Neural progenitor cell (in vitro differentiated cells): ENCODE results near the gene AKAP6. TPM values are rescaled to one million over a fixed set of nuclear protein-coding genes. Genes with fewer than 3 reads are reported as not detected.
A peak's percentile ranks its signal among the peaks of the same experiment; 100 is the strongest.

Experiments
- DNase-seq: peaks from one replicate; pipeline ENCODE4 v3.0.0-alpha.2; 2016; ENCODE audit warnings: low spot score
- H2AFZ ChIP-seq: fragments of 200-600 bp; sonication (generic); replicated peaks from 2 replicates; pipeline ENCODE4 v1.6.1; 2016; ENCODE audit warnings: antibody characterized with exemption
- H3F3A ChIP-seq: fragments of 200-600 bp; sonication (generic); 2 replicates; pipeline ENCODE4 v1.6.1; 2016; ENCODE audit warnings: antibody characterized with exemption, low read depth
- H3K27ac ChIP-seq: fragments of 200-600 bp; sonication (generic); 2 replicates; pipeline ENCODE4 v1.5.1; 2016; ENCODE audit warnings: mild to moderate bottlenecking
- H3K27me3 ChIP-seq: fragments of 200-600 bp; sonication (generic); 2 replicates; pipeline ENCODE4 v1.6.1; 2016; ENCODE audit warnings: mild to moderate bottlenecking, moderate library complexity
- H3K36me3 ChIP-seq: fragments of 200-600 bp; sonication (generic); 2 replicates; pipeline ENCODE4 v1.5.1; 2016
- H3K4me1 ChIP-seq: fragments of 200-600 bp; sonication (generic); 2 replicates; pipeline ENCODE4 v1.6.1; 2016; ENCODE audit warnings: mixed run types
- H3K4me2 ChIP-seq: fragments of 200-600 bp; sonication (generic); 2 replicates; pipeline ENCODE4 v1.6.1; 2016
- H3K4me3 ChIP-seq: fragments of 200-600 bp; sonication (generic); 2 replicates; pipeline ENCODE4 v1.5.1; 2016
- H3K79me2 ChIP-seq: fragments of 200-600 bp; sonication (generic); 2 replicates; pipeline ENCODE4 v1.6.1; 2016; ENCODE audit warnings: low read depth
- H3K9ac ChIP-seq: fragments of 200-600 bp; sonication (generic); 2 replicates; pipeline ENCODE4 v1.6.1; 2016
- H3K9me3 ChIP-seq: fragments of 200-600 bp; sonication (generic); 2 replicates; pipeline ENCODE4 v1.5.1; 2016; ENCODE audit warnings: low read depth
- H4K20me1 ChIP-seq: fragments of 200-600 bp; sonication (generic); 2 replicates; pipeline ENCODE4 v1.6.1; 2016; ENCODE audit warnings: low read depth
- H3K27ac Mint-ChIP-seq: 3 replicates; pipeline ENCODE4 v1.8.0; 2021; ENCODE audit warnings: mixed read lengths
- H3K27me3 Mint-ChIP-seq: 2 replicates; pipeline ENCODE4 v1.8.0; 2022; ENCODE audit warnings: low read depth, mild to moderate bottlenecking, inconsistent platforms, moderate library complexity, mixed read lengths; ENCODE audit not compliant: insufficient read depth
- H3K36me3 Mint-ChIP-seq: 3 replicates; pipeline ENCODE4 v1.8.0; 2021; ENCODE audit warnings: mixed read lengths
- H3K4me1 Mint-ChIP-seq: 3 replicates; pipeline ENCODE4 v1.8.0; 2021; ENCODE audit warnings: mixed read lengths
- H3K4me3 Mint-ChIP-seq: 3 replicates; pipeline ENCODE4 v1.8.0; 2021; ENCODE audit warnings: mild to moderate bottlenecking, moderate library complexity, mixed read lengths
- H3K9me3 Mint-ChIP-seq: 3 replicates; pipeline ENCODE4 v1.8.0; 2020; ENCODE audit warnings: mixed read lengths
- EZH2 ChIP-seq: fragments of 200-600 bp; sonication (generic); IDR thresholded peaks from 2 replicates; pipeline ENCODE4 v1.6.1; 2017; ENCODE audit warnings: antibody characterized with exemption, mild to moderate bottlenecking, moderate library complexity
- EZH2phosphoT487 ChIP-seq: fragments of 200-600 bp; sonication (generic); IDR thresholded peaks from 2 replicates; pipeline ENCODE4 v1.6.1; 2017; ENCODE audit warnings: antibody characterized with exemption
- total RNA-seq: library from RNA; depleted of rRNA; stranded (reverse); fragments of >200 nt; gene quantifications from 2 replicates; pipeline ENCODE4 v1.2.3, GENCODE V29; 2015; ENCODE audit warnings: low replicate concordance
- TF ChIP-seq, protein P1 (sequence below): fragments of 200-600 bp; sonication (generic); IDR thresholded peaks from 2 replicates; pipeline ENCODE4 v1.5.1; 2017; ENCODE audit warnings: antibody characterized with exemption, mild to moderate bottlenecking

AKAP6 gene
- total RNA-seq, 1 donor from 2014 or later, result 3.7 TPM

DNA sequence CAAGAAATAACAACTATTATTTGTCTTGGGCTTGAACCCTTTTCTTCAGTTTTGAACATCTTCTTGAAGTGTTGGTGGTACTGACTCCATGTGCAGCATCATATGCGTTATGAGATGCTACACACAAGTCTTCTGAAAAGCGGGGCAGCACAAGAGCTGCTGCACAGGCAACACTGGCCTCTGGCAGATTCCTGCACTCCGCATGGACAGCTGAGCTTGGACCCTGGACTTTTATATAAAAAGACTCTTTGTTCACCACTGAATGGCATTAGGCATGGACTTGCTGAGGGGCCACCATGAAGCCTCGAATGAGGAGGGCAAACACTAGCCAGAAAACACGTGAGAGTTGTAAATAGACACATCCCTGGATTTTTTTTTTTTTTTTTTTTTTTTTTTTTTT, 398.7 kb downstream of the AKAP6 start:
- no peak overlapping the region for H3K4me2 ChIP-seq
- no peaks in the 10 kb centered on the region for H4K20me1 ChIP-seq
- Mint-ChIP-seq H3K36me3 (no peaks in the 10 kb centered on the region), H3K27me3 (peaks cover 3% of the 10 kb centered on the region), H3K4me1 (peaks cover 71% of the 10 kb centered on the region), H3K27ac (peak overlapping the region; percentile 98), H3K9me3 (peaks cover 2% of the 10 kb centered on the region), H3K4me3 (peak overlapping the region; percentile 79)
- H3K36me3 ChIP-seq, result no peaks in the 10 kb centered on the region
- no peak overlapping the region for H3K4me3 ChIP-seq
- no peaks in the 10 kb centered on the region for H3K79me2 ChIP-seq
- TF ChIP-seq EZH2 (no peak), EZH2phosphoT487 (no peak)
- TF ChIP-seq, protein P1, sequence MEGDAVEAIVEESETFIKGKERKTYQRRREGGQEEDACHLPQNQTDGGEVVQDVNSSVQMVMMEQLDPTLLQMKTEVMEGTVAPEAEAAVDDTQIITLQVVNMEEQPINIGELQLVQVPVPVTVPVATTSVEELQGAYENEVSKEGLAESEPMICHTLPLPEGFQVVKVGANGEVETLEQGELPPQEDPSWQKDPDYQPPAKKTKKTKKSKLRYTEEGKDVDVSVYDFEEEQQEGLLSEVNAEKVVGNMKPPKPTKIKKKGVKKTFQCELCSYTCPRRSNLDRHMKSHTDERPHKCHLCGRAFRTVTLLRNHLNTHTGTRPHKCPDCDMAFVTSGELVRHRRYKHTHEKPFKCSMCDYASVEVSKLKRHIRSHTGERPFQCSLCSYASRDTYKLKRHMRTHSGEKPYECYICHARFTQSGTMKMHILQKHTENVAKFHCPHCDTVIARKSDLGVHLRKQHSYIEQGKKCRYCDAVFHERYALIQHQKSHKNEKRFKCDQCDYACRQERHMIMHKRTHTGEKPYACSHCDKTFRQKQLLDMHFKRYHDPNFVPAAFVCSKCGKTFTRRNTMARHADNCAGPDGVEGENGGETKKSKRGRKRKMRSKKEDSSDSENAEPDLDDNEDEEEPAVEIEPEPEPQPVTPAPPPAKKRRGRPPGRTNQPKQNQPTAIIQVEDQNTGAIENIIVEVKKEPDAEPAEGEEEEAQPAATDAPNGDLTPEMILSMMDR, result no peak
- H3K4me1 ChIP-seq, result peaks cover 22% of the 10 kb centered on the region
- H3K9ac ChIP-seq, result no peak overlapping the region
- no peak for DNase-seq
- no peak overlapping the region for H2AFZ ChIP-seq
- H3F3A ChIP-seq, result no peaks in the 10 kb centered on the region
- no peaks in the 10 kb centered on the region for H3K27me3 ChIP-seq
- H3K9me3 ChIP-seq, result no peaks in the 10 kb centered on the region
- no peak overlapping the region for H3K27ac ChIP-seq

GRCh38 chr14:32728526-32728925, 399.4 kb downstream of the AKAP6 start:
- Histone ChIP-seq H3K4me3 (no peak overlapping the region), H3K79me2 (no peaks in the 10 kb centered on the region), H3K4me1 (peaks cover 22% of the 10 kb centered on the region), H3F3A (no peaks in the 10 kb centered on the region), H3K27ac (no peak overlapping the region), H4K20me1 (no peaks in the 10 kb centered on the region), H3K36me3 (no peaks in the 10 kb centered on the region), H3K4me2 (no peak overlapping the region), H2AFZ (peak overlapping the region; percentile 45), H3K27me3 (no peaks in the 10 kb centered on the region), H3K9me3 (no peaks in the 10 kb centered on the region), H3K9ac (no peak overlapping the region)
- no peak for DNase-seq
- TF ChIP-seq EZH2phosphoT487 (no peak), EZH2 (no peak)
- TF ChIP-seq, protein P1, result no peak
- Mint-ChIP-seq H3K27me3 (peaks cover 3% of the 10 kb centered on the region), H3K9me3 (peaks cover 2% of the 10 kb centered on the region), H3K4me1 (peaks cover 75% of the 10 kb centered on the region), H3K27ac (peak overlapping the region; percentile 84), H3K36me3 (no peaks in the 10 kb centered on the region), H3K4me3 (peak overlapping the region; percentile 44)

- H3K4me1 ChIP-seq, result peaks cover 22% of the 10 kb centered on the region
- H3K27ac ChIP-seq, result no peak overlapping the region
- peak; percentile 17 for DNase-seq
- peak overlapping the region; percentile 31 for H2AFZ ChIP-seq
- no peaks in the 10 kb centered on the region for H3K27me3 ChIP-seq
- no peak overlapping the region for H3K4me2 ChIP-seq
- TF ChIP-seq EZH2 (no peak), EZH2phosphoT487 (no peak)
- TF ChIP-seq, protein P1, result no peak
- Mint-ChIP-seq H3K4me3 (peak overlapping the region; percentile 57), H3K27me3 (peaks cover 3% of the 10 kb centered on the region), H3K36me3 (no peaks in the 10 kb centered on the region), H3K9me3 (peaks cover 2% of the 10 kb centered on the region), H3K27ac (peak overlapping the region; percentile 89), H3K4me1 (peaks cover 75% of the 10 kb centered on the region)
- H3K4me3 ChIP-seq, result no peak overlapping the region
- no peaks in the 10 kb centered on the region for H4K20me1 ChIP-seq
- no peaks in the 10 kb centered on the region for H3K36me3 ChIP-seq
- no peaks in the 10 kb centered on the region for H3F3A ChIP-seq
- no peaks in the 10 kb centered on the region for H3K79me2 ChIP-seq
- no peak overlapping the region for H3K9ac ChIP-seq
- H3K9me3 ChIP-seq, result no peaks in the 10 kb centered on the region
These were observed 399.9 kb downstream of the AKAP6 start for GRCh38 chr14:32728976-32729375.
